Aorta (tissue), 5 donors: Measurements from ENCODE around the gene SH3RF3. TPM values are rescaled to one million over a fixed set of nuclear protein-coding genes. Genes with fewer than 3 reads are reported as not detected.

ENCODE experiments used
- ATAC-seq: fragments of 200-7000 bp; cut with Tn5 transposase; one replicate; pipeline ENCODE4 v1.9.1; 2022; ENCODE audit warnings: moderate library complexity; ENCODE audit not compliant: low FRiP score
- DNase-seq, 2 donors: peaks; one replicate each; pipeline ENCODE4 v3.0.0-alpha.2; 2020
- H3K27ac ChIP-seq, 2 donors: one replicate each; pipeline ENCODE4 v1.5.1; 2013; ENCODE audit warnings: low read length in 2 of 2, mild to moderate bottlenecking in 2 of 2, moderate library complexity in 2 of 2, control low read depth in 1 of 2, inconsistent platforms in 1 of 2, low read depth in 1 of 2
- H3K27me3 ChIP-seq, 2 donors: one replicate each; pipeline ENCODE4 v1.6.1; 2013; ENCODE audit warnings: control low read depth in 1 of 2, low read length in 1 of 2, mild to moderate bottlenecking in 1 of 2, moderate library complexity in 1 of 2; ENCODE audit not compliant: insufficient read depth in 2 of 2, control insufficient read depth in 1 of 2
- H3K36me3 ChIP-seq, 2 donors: one replicate each; pipeline ENCODE4 v1.6.1; 2013; ENCODE audit warnings: control low read depth in 1 of 2, low read length in 1 of 2, mild to moderate bottlenecking in 1 of 2; ENCODE audit not compliant: insufficient read depth in 2 of 2, control insufficient read depth in 1 of 2
- H3K4me1 ChIP-seq, 2 donors: one replicate each; pipeline ENCODE4 v1.6.1; 2013; ENCODE audit warnings: low read length in 2 of 2, control low read depth in 1 of 2, mild to moderate bottlenecking in 1 of 2, moderate library complexity in 1 of 2; ENCODE audit not compliant: insufficient read depth in 2 of 2, control insufficient read depth in 1 of 2
- H3K4me3 ChIP-seq, 2 donors: one replicate each; pipeline ENCODE4 v1.5.1; 2013; ENCODE audit warnings: low read length in 2 of 2, control low read depth in 1 of 2, mild to moderate bottlenecking in 1 of 2
- H3K9me3 ChIP-seq: one replicate; pipeline ENCODE4 v1.6.1; 2013; ENCODE audit warnings: mild to moderate bottlenecking, low read length; ENCODE audit not compliant: control insufficient read depth
- WGBS, 2 donors: extraction: QIAGEN DNeasy Blood & Tissue Kit; methylation state at CpG; one replicate each; pipeline ENCODE4 v1.1.7; 2013; 5-methylcytosine and 5-hydroxymethylcytosine counted together
- intact Hi-C, 2 donors: fragments of 100-400 bp; cut with DNase I; formaldehyde crosslinking; loops; one replicate each; pipeline versions ENCODE4 v1.14.2 to v1.15.0; 2022
- polyA plus RNA-seq, 2 donors: library from polyadenylated mRNA; stranded (reverse); fragments of 200-250 nt; gene quantifications; one replicate each; pipeline ENCODE4 v1.2.3, GENCODE V29; 2013
- total RNA-seq, 2 donors: library from RNA; stranded (reverse); fragmentation: NEBNext Ultra II Directional; extraction: Animal tissue kit (Norgen Biotek cat#: 25700); gene quantifications; one replicate each; pipeline ENCODE4 v1.2.1, GENCODE V29; 2021
- donor health status: healthy with polysubstance abuse.
- donor health status: Bipolar disorder and iron deficiency.
- donor health status: DM: no; HTN: no; CAD: no.
- donor health status: DM: no; HTN: no; CAD: no.
- donor health status: DM: yes; HTN: yes; CAD: no.

The SH3RF3 gene
- total and polyA plus RNA-seq, 4 donors: 3.1 to 24.4 (median 18.0) TPM

DNA sequence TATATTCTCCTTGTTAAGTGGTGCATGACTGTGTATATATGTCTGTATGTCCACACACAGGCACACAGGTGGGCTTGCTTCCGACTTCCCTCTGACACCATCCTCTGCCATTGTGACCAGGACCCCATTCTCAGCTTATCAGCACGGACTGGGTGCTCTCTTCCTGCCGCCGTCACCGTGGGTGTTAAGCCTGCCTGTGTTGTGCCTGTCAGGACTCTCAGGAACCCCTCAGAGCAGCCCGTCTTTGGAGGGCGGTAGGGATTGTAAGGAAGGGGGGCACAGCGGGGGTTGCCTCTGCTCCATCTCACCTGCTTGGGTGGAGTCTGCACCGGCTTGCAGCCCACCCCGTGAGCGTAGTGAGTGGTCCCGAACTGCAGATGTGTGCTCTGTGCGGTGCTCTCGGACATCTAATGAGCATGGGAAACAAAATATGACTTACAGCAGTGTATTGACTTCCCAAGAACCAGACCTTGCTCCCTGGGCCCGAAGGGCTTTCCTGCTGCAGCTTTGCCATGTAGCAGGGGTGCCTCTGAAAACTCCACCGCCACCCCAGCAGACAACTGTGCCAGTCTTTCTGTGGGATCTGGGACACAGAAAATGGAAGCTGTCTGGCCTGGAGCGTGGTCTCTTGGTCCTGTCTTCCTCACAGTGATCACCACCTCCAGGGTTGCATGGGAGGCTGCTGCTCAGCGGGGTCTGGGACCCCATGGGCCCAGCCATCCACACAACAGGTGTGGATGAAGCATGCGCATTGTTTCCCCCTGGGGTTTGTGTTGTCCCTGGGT, 58.9 kb downstream of the SH3RF3 start:
- no peaks in the 10 kb centered on the region for H3K36me3 ChIP-seq
- peak; percentile 4 for ATAC-seq
- 75% methylated on average over 19 of the region's 19 CpGs for WGBS, 2 donors
- DNase-seq: no peak
- peaks cover 3 to 6% of the 10 kb centered on the region in 2 donors for H3K4me1 ChIP-seq
- no peaks in the 10 kb centered on the region for H3K9me3 ChIP-seq
- intact Hi-C loops: no loop called here
- H3K4me3 ChIP-seq: no peak overlapping the region
- H3K27me3 ChIP-seq: no peaks in the 10 kb centered on the region
- H3K27ac ChIP-seq: peak overlapping the region in 1 of 2 donors; percentile 29

DNA sequence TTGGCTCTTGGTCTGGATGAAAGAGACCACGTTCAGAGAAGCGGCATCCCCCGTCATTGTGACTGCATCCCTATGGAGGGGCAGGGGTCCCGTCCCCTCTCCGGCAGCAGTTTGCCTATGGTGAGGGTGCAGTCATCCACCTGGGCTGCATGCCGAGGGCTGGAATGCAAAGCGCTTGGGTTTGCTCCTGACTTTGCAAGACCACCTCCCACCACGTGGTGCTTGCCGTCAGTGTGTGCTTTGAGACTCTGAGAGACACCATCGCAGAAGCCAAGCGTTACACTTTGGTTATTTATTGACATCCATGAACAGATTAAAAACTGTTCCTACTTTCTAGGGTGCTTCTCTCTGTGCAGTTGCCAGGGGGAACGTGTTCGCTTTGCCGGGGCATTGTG, 59.5 kb downstream of the SH3RF3 start:
- peaks cover 3 to 11% of the 10 kb centered on the region in 2 donors for H3K4me1 ChIP-seq
- no peaks in the 10 kb centered on the region for H3K36me3 ChIP-seq
- no peak for ATAC-seq
- no peak for DNase-seq
- 44 to 55% methylated on average over 14 of the region's 14 CpGs for WGBS, 2 donors
- H3K9me3 ChIP-seq: no peaks in the 10 kb centered on the region
- intact Hi-C loops: no loop called here
- H3K27ac ChIP-seq: peak overlapping the region in 1 of 2 donors; percentile 29
- no peaks in the 10 kb centered on the region for H3K27me3 ChIP-seq
- no peak overlapping the region for H3K4me3 ChIP-seq

DNA sequence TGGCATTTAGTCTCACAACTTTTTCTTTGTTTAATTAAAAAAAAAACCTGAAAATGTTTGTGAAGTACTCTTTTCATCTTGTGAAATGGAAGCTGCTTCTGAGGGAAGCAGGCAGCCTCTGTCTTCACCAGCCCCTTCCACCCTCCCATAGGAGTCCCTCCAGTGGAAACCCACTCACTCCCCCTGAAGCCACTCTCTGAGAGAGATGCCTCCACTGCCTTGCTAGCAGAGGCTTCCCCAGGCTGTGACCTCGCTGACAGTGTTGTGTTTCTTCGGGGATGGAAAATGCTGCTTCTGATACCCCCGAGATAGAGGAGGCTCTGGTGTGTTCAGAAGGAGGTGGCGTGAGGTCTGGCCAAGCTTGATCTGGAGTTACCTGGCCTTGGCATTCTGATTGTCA, 59.9 kb downstream of the SH3RF3 start:
- Histone ChIP-seq H3K4me3 (no peak overlapping the region), H3K27ac (peak overlapping the region in 1 of 2 donors; percentile 29), H3K27me3 (no peaks in the 10 kb centered on the region), H3K36me3 (no peaks in the 10 kb centered on the region), H3K4me1 (peaks cover 3 to 11% of the 10 kb centered on the region in 2 donors), H3K9me3 (no peaks in the 10 kb centered on the region)
- DNase-seq (no peak), ATAC-seq (no peak)
- intact Hi-C loops: no loop called here
- 77 to 80% methylated on average over 4 of the region's 4 CpGs for WGBS, 2 donors

DNA sequence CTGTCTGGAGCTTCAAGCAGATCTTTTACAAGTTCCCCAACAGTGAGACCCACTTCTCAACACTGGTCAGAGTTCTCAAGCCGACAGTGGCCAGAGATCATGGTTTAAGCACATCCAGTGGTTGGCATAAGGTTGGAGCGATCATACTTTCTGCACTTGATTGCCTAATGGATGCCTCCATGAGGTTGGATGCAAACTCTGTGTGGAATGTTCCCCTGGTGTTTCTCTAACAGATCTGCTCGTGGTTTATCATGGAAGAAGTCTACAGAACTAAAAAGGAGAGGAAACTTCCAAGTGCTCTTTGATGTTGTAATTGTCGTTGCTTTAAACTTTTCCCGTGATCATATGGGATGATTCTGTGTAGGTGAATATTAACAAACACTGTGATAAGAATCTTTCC, 60.7 kb downstream of the SH3RF3 start:
- H3K27ac ChIP-seq: no peak overlapping the region
- ATAC-seq (no peak), DNase-seq (no peak)
- no peaks in the 10 kb centered on the region for H3K9me3 ChIP-seq
- no peaks in the 10 kb centered on the region for H3K36me3 ChIP-seq
- H3K4me3 ChIP-seq: no peak overlapping the region
- H3K27me3 ChIP-seq: no peaks in the 10 kb centered on the region
- intact Hi-C loops: no loop called here
- peaks cover 6 to 11% of the 10 kb centered on the region in 2 donors for H3K4me1 ChIP-seq
- 80 to 84% methylated on average over 5 of the region's 5 CpGs for WGBS, 2 donors

DNA sequence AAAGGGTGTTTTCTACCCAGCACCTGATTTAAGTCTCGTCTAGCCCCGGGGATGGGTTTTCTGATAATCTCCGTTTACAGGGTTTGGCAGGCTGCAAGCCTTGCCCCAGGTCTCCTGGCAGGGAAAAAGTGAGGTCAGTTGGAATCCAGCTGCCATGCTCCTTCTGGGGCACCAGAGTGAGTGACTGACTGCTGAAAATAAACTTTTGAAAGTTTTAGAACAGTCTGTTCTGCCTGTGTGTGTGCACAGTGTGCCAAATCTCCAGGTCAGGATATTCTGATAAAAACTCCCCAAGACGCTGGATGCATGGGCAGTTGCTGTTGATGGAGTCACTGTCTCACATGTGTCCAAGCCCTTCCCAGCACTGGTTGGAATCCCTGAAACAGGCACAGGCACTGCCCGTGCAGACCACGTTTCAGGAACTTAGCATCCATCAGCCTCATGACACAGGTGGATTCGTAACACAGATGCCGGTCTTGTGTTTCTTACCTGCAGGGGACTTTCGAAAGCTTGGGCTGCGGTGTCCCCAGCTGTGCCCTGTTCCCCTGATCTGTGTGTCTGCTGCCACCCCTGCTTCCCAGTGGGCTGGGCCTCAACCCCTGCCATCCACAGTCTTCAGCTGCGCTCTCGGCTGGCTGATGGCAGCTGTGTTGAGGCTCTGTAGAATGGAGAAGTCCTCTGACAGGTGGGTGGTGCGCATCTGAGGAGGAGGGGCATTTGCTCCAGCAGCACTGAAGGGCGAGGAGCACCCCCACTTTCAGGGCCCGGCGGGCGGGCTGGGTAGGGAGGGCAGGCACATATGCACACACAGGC, 65.0 kb downstream of the SH3RF3 start:
- H3K27me3 ChIP-seq: no peaks in the 10 kb centered on the region
- ATAC-seq (peak; percentile 36), DNase-seq (no peak)
- intact Hi-C loops: no loop called here
- H3K9me3 ChIP-seq: no peaks in the 10 kb centered on the region
- peak overlapping the region; percentile 10 to 78 for H3K27ac ChIP-seq
- no peak overlapping the region for H3K4me3 ChIP-seq
- H3K4me1 ChIP-seq: peaks cover 3 to 7% of the 10 kb centered on the region in 2 donors
- 47 to 51% methylated on average over 17 of the region's 17 CpGs for WGBS, 2 donors
- no peaks in the 10 kb centered on the region for H3K36me3 ChIP-seq

DNA sequence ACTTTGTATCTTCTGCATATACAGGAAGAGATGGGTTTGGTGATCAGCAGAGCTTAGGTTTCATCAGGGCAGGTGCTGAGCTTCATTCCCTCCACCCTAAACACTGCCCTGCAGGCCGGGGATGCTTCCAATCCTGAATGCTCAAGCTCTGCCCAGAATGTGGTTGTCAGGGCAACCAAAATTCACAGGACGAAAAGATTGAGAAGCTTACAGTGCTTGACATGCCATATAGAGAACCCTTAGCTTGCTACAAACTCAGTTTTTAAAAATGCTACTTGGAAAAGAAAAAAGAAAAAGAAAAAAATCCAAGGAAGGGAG, 65.6 kb downstream of the SH3RF3 start:
- DNase-seq: no peak
- peaks cover 3 to 7% of the 10 kb centered on the region in 2 donors for H3K4me1 ChIP-seq
- 12 to 14% methylated on average over 2 of the region's 2 CpGs for WGBS, 2 donors

DNA sequence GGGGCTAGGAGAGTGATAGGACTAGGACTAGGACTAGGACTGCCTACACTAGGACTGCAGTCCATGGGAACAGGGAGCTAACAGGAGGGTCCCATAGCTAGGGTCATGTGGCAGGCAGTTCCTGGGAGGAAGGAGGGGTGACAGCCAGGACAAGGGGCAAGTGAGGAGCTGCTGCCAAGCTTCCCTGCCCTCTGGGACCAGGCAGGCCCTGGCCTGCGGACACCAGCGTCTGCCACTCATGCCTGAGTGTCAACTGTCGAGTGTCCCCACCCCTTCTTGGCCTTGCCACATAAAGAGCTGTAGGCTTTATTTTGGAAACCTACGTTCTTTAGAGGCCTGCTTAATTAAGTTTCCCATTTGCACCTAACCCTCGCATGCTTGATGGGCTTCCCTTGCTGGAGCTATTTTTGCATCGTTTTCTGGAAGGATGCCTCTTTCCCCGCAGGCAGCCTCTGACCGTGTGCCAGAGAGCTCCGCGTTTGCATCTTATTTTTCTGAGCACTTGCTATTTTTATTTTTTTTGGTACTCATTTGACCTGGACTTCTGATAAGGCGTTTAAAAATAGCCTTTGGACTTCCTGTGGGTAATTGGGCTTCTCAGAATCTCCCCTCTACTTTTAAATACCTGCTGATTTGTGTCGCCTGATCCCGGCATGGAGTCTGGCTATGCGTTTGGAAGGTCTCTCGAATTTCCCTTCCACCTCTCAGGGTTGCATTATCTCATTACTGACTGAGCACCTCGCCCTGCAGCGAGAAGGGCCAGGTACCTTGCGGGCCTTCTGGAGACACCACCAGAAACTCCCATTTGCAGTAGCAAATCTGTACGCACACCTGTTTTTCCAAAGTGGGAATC, 66.4 kb downstream of the SH3RF3 start:
- 7 to 13% methylated on average over 19 of the region's 19 CpGs for WGBS, 2 donors
- intact Hi-C loops: no loop called here
- peak; percentile 49 for ATAC-seq

More for the DNA sequence above, 65.6 kb downstream of the SH3RF3 start:
- Histone ChIP-seq H3K27ac (peak overlapping the region; percentile 10 to 78), H3K9me3 (no peaks in the 10 kb centered on the region), H3K27me3 (no peaks in the 10 kb centered on the region), H3K36me3 (no peaks in the 10 kb centered on the region), H3K4me3 (no peak overlapping the region)
- no peak for ATAC-seq
- intact Hi-C loops: no loop called here

DNA sequence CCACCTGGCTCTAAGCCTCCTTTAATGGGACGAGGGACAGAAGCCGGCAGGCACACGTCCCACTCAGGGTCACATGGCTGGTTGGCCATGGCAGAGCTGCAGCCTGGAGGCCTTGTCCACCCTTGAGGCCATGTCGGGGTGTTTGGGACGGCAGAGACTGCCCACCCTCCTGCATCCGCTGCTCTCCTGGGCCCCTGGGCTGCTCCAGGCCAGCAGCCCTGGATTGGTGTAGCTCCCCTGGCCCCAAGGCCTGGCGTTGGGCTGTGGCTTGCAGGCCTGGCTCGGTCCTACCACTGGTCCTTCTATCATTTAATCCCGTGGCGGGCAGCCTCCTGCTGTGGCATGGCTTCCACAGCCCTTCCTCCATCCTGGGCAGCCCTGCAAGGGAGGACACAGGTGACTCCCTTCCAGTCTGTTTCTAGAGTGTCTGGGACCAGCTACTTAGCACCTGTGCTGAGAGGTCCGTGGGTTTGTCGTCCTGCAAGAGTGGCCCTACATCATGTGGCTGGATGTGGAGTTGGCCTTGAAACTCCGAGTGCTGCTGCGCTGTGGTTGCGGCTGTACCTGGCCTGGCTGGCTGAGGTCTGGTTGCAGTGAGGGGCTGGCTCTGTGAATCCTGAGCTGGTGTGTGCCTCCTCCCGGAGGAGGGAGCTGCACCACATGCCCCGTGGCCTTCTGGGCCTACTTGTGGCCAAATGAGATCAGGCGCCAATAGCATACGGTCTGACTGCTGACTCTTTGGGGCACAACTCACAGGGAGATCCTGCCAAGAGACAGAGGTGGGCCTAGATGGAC, 67.3 kb downstream of the SH3RF3 start:
- no peaks in the 10 kb centered on the region for H3K27me3 ChIP-seq
- H3K4me3 ChIP-seq: no peak overlapping the region
- DNase-seq (no peak), ATAC-seq (peak; percentile 34)
- H3K27ac ChIP-seq: peak overlapping the region; percentile 78 to 79
- H3K9me3 ChIP-seq: no peaks in the 10 kb centered on the region
- intact Hi-C loops: no loop called here
- WGBS, 2 donors: 50 to 55% methylated on average over 19 of the region's 19 CpGs
- H3K4me1 ChIP-seq: peaks cover 3 to 7% of the 10 kb centered on the region in 2 donors
- H3K36me3 ChIP-seq: no peaks in the 10 kb centered on the region

More for the DNA sequence above, 66.4 kb downstream of the SH3RF3 start:
- H3K9me3 ChIP-seq: no peaks in the 10 kb centered on the region
- peaks cover 3 to 7% of the 10 kb centered on the region in 2 donors for H3K4me1 ChIP-seq
- no peaks in the 10 kb centered on the region for H3K36me3 ChIP-seq
- peak overlapping the region; percentile 78 to 80 for H3K27ac ChIP-seq
- no peak for DNase-seq
- H3K27me3 ChIP-seq: no peaks in the 10 kb centered on the region
- no peak overlapping the region for H3K4me3 ChIP-seq
